ENCODE data around the gene RRAS2.
"Not testable (repeated sequence)": the region's sequence is repeated elsewhere in the genome, so short reads cannot be mapped to it uniquely, and the experiment has no call there.

RRAS2 gene

DNA sequence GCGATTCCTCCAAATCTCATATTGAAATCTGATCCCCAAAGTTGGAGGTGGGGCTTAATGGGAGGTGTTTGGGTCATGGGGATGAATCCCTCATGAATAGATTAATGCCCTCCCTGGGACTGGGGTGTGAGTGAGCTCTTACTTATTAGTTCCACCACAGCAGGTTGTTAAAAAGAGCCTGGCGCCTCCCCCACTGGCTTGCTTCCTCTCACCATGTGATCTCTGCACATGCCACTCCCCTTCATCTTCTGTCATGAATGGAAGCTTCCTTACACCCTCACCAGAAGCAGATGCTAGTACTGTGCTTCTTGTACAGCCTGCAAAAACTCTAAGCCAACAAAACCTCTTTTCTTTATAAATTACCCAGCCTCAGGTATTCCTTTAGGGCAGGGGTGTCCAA lies 8.8 kb downstream of the RRAS2 start:
- TF ChIP-seq, protein P1, sequence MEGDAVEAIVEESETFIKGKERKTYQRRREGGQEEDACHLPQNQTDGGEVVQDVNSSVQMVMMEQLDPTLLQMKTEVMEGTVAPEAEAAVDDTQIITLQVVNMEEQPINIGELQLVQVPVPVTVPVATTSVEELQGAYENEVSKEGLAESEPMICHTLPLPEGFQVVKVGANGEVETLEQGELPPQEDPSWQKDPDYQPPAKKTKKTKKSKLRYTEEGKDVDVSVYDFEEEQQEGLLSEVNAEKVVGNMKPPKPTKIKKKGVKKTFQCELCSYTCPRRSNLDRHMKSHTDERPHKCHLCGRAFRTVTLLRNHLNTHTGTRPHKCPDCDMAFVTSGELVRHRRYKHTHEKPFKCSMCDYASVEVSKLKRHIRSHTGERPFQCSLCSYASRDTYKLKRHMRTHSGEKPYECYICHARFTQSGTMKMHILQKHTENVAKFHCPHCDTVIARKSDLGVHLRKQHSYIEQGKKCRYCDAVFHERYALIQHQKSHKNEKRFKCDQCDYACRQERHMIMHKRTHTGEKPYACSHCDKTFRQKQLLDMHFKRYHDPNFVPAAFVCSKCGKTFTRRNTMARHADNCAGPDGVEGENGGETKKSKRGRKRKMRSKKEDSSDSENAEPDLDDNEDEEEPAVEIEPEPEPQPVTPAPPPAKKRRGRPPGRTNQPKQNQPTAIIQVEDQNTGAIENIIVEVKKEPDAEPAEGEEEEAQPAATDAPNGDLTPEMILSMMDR (IDR thresholded peaks at IDR 0.05; ENCODE audit: control insufficient read depth, insufficient read depth, low read depth, low read length, missing control alignments), result no peak

GRCh38 chr11:14347991-14348390 lies 11.0 kb downstream of the RRAS2 start:
- no peak for DNase-seq (ENCODE audit: low read depth)
- TF ChIP-seq, protein P1 (IDR thresholded peaks at IDR 0.05; ENCODE audit: control insufficient read depth, insufficient read depth, low read depth, low read length, missing control alignments), result no peak
- H3K4me3 ChIP-seq (ENCODE audit: control insufficient read depth, low read depth, low read length), result no peak overlapping the region

More for the DNA sequence above, 8.8 kb downstream of the RRAS2 start:
- no peak for DNase-seq (ENCODE audit: low read depth)
- H3K4me3 ChIP-seq (ENCODE audit: control insufficient read depth, low read depth, low read length), result no peak overlapping the region

GRCh38 chr11:14347494-14347893 lies 11.5 kb downstream of the RRAS2 start:
- H3K4me3 ChIP-seq (ENCODE audit: control insufficient read depth, low read depth, low read length), result no peak overlapping the region
- DNase-seq (ENCODE audit: low read depth), result no peak
- TF ChIP-seq, protein P1 (IDR thresholded peaks at IDR 0.05; ENCODE audit: control insufficient read depth, insufficient read depth, low read depth, low read length, missing control alignments), result no peak

DNA sequence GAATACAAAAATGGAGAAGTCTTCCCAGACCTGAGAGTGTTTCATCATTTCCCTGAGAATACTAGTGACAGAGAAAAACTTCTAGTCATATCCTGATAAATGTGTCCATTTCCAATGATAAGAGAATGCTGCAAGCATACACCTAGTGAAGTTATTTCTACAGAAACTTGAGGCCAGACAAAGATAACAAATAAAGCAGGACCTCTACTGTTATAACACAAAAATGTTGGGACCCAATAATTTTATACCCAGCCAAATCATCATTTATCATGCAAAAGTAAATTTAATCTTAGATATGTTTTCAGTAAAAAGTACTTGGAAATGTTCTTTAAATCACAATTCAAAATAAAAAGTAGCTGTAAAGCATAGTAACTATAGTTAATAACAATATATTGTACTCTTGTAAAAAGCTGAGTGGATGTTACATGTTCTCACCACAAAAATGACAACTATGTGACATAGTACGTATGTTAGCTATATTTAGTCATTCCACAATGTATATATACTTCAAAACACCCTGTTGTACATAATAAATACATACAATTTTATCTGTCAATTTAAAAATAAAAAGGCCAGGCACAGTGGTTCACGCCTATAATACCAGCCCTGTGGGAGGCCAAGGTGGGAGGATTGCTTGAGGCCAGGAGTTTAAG lies 12.6 kb downstream of the RRAS2 start:
- no peak for DNase-seq (ENCODE audit: low read depth)
- TF ChIP-seq, protein P1 (IDR thresholded peaks at IDR 0.05; ENCODE audit: control insufficient read depth, insufficient read depth, low read depth, low read length, missing control alignments), result no peak
- no peak overlapping the region for H3K4me3 ChIP-seq (ENCODE audit: control insufficient read depth, low read depth, low read length)

GRCh38 chr11:14345668-14346067 lies 13.3 kb downstream of the RRAS2 start:
- no peak overlapping the region for H3K4me3 ChIP-seq (ENCODE audit: control insufficient read depth, low read depth, low read length)
- no peak for DNase-seq (ENCODE audit: low read depth)
- TF ChIP-seq, protein P1 (IDR thresholded peaks at IDR 0.05; ENCODE audit: control insufficient read depth, insufficient read depth, low read depth, low read length, missing control alignments), result no peak

DNA sequence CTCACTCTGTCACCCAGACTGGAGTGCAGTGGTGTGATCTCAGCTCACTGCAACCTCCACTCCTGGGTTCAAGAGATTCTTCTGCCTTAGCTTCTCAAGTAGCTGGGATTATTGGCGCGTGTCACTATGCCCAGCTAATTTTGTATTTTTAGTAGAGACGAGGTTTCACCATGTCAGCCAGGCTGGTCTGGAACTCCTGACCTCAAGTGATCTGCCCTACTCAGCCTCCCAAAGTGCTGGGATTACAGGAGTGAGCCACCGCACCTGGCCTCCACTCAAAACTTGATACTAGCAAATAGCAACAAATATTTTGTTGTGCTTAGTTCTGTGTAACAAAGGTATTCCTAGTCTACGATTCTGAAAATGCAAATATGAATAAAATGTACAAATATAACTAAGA lies 14.0 kb downstream of the RRAS2 start:
- not testable (repeated sequence) for H3K4me3 ChIP-seq (ENCODE audit: control insufficient read depth, low read depth, low read length); DNase-seq (ENCODE audit: low read depth)

GRCh38 chr11:14342906-14343305 lies 16.1 kb downstream of the RRAS2 start:
- no peak overlapping the region for H3K4me3 ChIP-seq (ENCODE audit: control insufficient read depth, low read depth, low read length)
- TF ChIP-seq, protein P1 (IDR thresholded peaks at IDR 0.05; ENCODE audit: control insufficient read depth, insufficient read depth, low read depth, low read length, missing control alignments), result no peak
- no peak for DNase-seq (ENCODE audit: low read depth)

Measured in AG09309 (cell line).